Osteocyte (in vitro differentiated cells): Measurements from ENCODE around the gene CROCC2. TPM values are rescaled to one million over a fixed set of nuclear protein-coding genes. Genes with fewer than 3 reads are reported as not detected.
A peak's percentile ranks its signal among the peaks of the same experiment; 100 is the strongest.

Experiments
- DNase-seq: peaks from one replicate; pipeline ENCODE4 v3.0.0; 2021; ENCODE audit warnings: mixed read lengths; ENCODE audit not compliant: unreplicated experiment; ENCODE audit errors: extremely low spot score
- H3K27ac Mint-ChIP-seq: one replicate; pipeline ENCODE4 v1.8.0; 2021; ENCODE audit warnings: mild to moderate bottlenecking, mixed read lengths; ENCODE audit not compliant: unreplicated experiment
- H3K27me3 Mint-ChIP-seq: one replicate; pipeline ENCODE4 v1.8.0; 2021; ENCODE audit warnings: mixed read lengths; ENCODE audit not compliant: unreplicated experiment
- H3K36me3 Mint-ChIP-seq: one replicate; pipeline ENCODE4 v1.8.0; 2021; ENCODE audit warnings: mixed read lengths; ENCODE audit not compliant: unreplicated experiment
- H3K4me1 Mint-ChIP-seq: one replicate; pipeline ENCODE4 v1.8.0; 2021; ENCODE audit warnings: mixed read lengths; ENCODE audit not compliant: unreplicated experiment
- H3K4me3 Mint-ChIP-seq: one replicate; pipeline ENCODE4 v1.8.0; 2021; ENCODE audit warnings: mild to moderate bottlenecking, moderate library complexity, mixed read lengths; ENCODE audit not compliant: unreplicated experiment
- H3K9me3 Mint-ChIP-seq: one replicate; pipeline ENCODE4 v1.8.0; 2021; ENCODE audit warnings: mixed read lengths; ENCODE audit not compliant: unreplicated experiment
- total RNA-seq: library from RNA; stranded (reverse); gene quantifications from 2 replicates; pipeline ENCODE4 v1.2.1, GENCODE V29; 2021
- TF ChIP-seq, protein P1 (sequence below): fragments of 200-600 bp; sonication (generic); IDR thresholded peaks from 2 replicates; pipeline ENCODE4 v1.5.0; 2021; ENCODE audit warnings: antibody characterized with exemption, mild to moderate bottlenecking, moderate library complexity

Gene CROCC2
- total RNA-seq, 1 donor from 2014 or later = not detected

DNA sequence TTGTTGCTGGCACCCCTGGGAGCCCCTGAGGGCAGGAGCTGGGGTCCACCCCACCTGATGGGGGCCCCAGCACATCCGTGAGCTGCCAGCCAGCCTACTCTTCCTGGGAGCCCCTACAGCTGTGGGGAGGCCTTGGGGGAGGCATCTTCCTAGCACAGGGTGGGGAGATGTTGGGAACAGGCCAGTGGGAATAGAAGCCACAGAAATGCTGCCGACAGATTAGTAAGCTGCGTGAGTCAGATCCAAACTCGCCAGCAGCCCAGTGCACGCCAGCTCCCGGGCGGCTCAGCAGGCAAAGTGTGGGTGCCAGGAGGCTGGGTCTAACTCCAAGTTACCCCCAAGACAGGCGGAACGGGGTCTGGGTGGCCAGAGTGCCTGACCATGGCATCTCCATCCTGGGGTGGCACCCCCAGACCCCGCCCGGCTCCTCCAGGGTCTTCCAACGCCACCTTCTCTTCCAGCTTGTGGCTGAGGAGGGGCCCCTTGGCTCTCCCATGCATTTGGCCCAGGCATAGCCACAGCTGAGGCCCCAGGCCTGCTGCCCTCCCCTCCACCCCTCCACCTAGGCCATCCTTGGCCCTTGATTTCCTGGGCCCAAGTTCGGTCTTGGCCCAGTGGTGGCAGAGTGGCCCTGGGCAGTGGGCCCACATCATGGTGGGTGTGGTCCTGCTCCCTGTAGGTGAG lies 15.3 kb downstream of the CROCC2 start:
- no peak overlapping the region for H3K4me3 Mint-ChIP-seq
- TF ChIP-seq, protein P1, sequence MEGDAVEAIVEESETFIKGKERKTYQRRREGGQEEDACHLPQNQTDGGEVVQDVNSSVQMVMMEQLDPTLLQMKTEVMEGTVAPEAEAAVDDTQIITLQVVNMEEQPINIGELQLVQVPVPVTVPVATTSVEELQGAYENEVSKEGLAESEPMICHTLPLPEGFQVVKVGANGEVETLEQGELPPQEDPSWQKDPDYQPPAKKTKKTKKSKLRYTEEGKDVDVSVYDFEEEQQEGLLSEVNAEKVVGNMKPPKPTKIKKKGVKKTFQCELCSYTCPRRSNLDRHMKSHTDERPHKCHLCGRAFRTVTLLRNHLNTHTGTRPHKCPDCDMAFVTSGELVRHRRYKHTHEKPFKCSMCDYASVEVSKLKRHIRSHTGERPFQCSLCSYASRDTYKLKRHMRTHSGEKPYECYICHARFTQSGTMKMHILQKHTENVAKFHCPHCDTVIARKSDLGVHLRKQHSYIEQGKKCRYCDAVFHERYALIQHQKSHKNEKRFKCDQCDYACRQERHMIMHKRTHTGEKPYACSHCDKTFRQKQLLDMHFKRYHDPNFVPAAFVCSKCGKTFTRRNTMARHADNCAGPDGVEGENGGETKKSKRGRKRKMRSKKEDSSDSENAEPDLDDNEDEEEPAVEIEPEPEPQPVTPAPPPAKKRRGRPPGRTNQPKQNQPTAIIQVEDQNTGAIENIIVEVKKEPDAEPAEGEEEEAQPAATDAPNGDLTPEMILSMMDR = no peak
- no peak overlapping the region for H3K27ac Mint-ChIP-seq
- H3K27me3 Mint-ChIP-seq = no peaks in the 10 kb centered on the region
- no peaks in the 10 kb centered on the region for H3K9me3 Mint-ChIP-seq
- H3K4me1 Mint-ChIP-seq = peaks cover 5% of the 10 kb centered on the region
- peak; percentile 85 for DNase-seq
- no peaks in the 10 kb centered on the region for H3K36me3 Mint-ChIP-seq

DNA sequence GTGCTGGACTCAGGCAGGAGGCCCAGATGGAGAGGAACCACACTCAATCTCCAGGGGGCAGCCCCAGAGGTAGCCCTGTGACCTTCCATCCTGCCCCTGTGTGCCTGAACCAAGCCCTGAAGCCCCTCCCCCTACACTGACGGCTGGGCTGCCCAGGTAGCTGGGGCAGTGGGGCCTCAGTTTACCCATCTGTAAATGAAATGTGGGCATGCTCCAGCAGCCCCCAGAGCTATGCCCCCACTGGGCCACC lies 15.8 kb downstream of the CROCC2 start:
- TF ChIP-seq, protein P1 = no peak
- no peak overlapping the region for H3K27ac Mint-ChIP-seq
- H3K9me3 Mint-ChIP-seq = no peaks in the 10 kb centered on the region
- no peak overlapping the region for H3K4me3 Mint-ChIP-seq
- DNase-seq = peak; percentile 78
- H3K27me3 Mint-ChIP-seq = peaks cover under 1% of the 10 kb centered on the region
- H3K4me1 Mint-ChIP-seq = peaks cover 5% of the 10 kb centered on the region
- H3K36me3 Mint-ChIP-seq = no peaks in the 10 kb centered on the region

DNA sequence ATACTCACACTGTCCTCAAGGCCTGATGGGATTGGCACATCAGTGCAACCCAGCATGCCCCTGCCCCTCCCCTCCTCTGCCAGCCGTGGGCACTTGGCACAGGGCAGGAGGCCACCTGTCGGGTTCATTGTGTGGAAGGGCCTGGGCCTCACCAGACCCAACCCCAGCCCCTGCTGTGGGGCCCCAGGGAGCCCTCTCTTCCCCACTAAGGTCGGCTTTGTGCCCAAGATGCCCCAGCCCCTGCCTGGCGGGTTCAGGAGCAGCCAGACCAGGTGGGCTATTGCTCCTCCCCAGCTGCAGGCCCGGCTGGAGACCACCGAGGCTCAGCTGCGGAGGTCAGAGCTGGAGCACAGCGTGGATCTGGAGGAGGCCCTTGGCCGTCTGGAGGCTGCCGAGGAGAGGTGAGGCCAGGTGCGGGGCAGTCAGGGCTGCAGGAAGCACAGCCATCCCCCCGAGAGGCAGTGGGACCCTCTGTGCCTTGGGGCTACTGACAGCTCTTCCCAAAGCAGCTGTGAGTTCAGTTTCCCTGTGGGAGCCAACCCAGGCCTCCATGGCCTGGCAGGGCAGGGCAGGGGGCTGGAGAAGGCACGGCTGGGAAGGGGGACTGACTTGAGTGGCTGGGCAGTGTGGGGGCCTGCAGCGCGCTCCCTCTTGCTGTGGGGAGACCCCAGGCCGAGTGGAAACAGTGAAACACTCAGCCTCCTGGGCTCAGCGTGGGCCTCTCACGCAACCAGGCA lies 16.3 kb downstream of the CROCC2 start:
- Mint-ChIP-seq H3K27ac (no peak overlapping the region), H3K4me1 (peaks cover 5% of the 10 kb centered on the region), H3K36me3 (no peaks in the 10 kb centered on the region), H3K9me3 (no peaks in the 10 kb centered on the region), H3K27me3 (peaks cover 4% of the 10 kb centered on the region), H3K4me3 (no peak overlapping the region)
- TF ChIP-seq, protein P1 = no peak
- DNase-seq = peak; percentile 73

DNA sequence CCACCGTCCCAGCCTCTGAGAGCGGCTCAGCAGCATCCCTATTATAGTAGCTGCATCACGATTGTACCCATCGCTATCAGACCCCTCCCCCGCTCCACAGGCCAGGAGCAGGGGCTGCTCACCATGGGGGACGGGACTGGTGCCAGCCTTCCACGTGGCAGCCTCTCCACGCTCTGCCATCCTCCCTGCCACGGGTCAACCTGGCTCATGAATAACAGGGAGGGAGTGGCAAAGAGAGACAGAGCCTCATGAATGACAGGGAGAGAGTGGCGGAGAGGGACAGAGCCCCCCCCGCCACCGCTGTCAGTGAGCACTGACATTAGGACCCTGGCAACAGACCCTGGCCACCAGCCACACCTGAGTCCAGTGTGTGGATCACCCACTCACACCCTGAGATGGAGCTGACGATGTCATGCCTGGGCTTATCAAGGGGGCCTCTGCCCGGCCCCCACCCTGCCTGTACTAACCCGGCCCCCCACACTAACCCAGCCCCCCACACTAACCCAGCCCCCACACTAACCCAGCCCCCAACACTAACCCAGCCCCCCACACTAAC lies 16.9 kb downstream of the CROCC2 start:
- TF ChIP-seq, protein P1 = no peak
- no peak overlapping the region for H3K4me3 Mint-ChIP-seq
- H3K27me3 Mint-ChIP-seq = peaks cover 6% of the 10 kb centered on the region
- H3K9me3 Mint-ChIP-seq = peaks cover 2% of the 10 kb centered on the region
- no peak overlapping the region for H3K27ac Mint-ChIP-seq
- H3K36me3 Mint-ChIP-seq = peaks cover 2% of the 10 kb centered on the region
- no peak for DNase-seq
- peaks cover 5% of the 10 kb centered on the region for H3K4me1 Mint-ChIP-seq

DNA sequence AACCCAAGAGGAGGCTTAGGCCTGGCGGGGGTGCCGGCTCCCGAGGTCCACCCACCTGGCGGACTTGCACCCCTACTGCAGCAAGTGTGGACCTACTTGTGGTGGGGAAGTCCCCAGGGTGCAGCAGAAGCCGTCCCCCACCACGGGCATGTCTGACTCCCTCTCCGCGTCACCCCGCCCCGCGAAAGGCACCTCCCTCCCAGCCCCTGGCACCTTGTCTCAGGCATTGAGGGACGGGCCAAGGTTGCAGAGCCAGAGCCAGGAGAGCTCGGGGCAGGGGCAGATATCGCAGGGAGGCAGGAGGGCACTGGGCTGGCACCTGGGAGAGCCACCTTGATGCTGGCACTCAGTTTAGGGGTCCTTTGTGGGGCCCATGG lies 19.0 kb downstream of the CROCC2 start:
- Mint-ChIP-seq H3K4me3 (no peak overlapping the region), H3K27ac (no peak overlapping the region), H3K9me3 (peaks cover 5% of the 10 kb centered on the region), H3K27me3 (peaks cover 16% of the 10 kb centered on the region), H3K4me1 (peaks cover 5% of the 10 kb centered on the region), H3K36me3 (peaks cover 3% of the 10 kb centered on the region)
- TF ChIP-seq, protein P1 = no peak
- DNase-seq = peak; percentile 83
